H9 (cell line): ENCODE data around the gene CSRNP3. TPM values are rescaled to one million over a fixed set of nuclear protein-coding genes. Genes with fewer than 3 reads are reported as not detected.

Experiments
- DNase-seq: peaks from one replicate; pipeline ENCODE4 v3.0.0-alpha.2; 2017
- H2AFZ ChIP-seq: one replicate; pipeline ENCODE4 v1.6.1; 2013; ENCODE audit warnings: mild to moderate bottlenecking, low read length, control low read depth, moderate library complexity
- H2AK5ac ChIP-seq: 2 replicates; pipeline ENCODE4 v1.6.1; 2013; ENCODE audit warnings: low read length, control low read depth, mixed read lengths; ENCODE audit not compliant: insufficient read length
- H2BK120ac ChIP-seq: one replicate; pipeline ENCODE4 v1.6.1; 2013; ENCODE audit warnings: low read depth, mild to moderate bottlenecking, low read length, control low read depth, inconsistent platforms; ENCODE audit not compliant: poor library complexity, severe bottlenecking
- H2BK12ac ChIP-seq: 2 replicates; pipeline ENCODE4 v1.6.1; 2013; ENCODE audit warnings: low read length, control low read depth, mixed read lengths, low read depth; ENCODE audit not compliant: insufficient read length
- H2BK15ac ChIP-seq: 2 replicates; pipeline ENCODE4 v1.6.1; 2013; ENCODE audit warnings: low read depth, low read length, control low read depth
- H2BK20ac ChIP-seq: one replicate; pipeline ENCODE4 v1.6.1; 2013; ENCODE audit warnings: low read depth, mild to moderate bottlenecking, low read length, control low read depth, inconsistent platforms; ENCODE audit not compliant: poor library complexity, severe bottlenecking
- H2BK5ac ChIP-seq: 2 replicates; pipeline ENCODE4 v1.6.1; 2013; ENCODE audit warnings: low read length, control low read depth, mixed read lengths; ENCODE audit not compliant: insufficient read length
- H3K14ac ChIP-seq: 2 replicates; pipeline ENCODE4 v1.6.1; 2013; ENCODE audit warnings: low read length, control low read depth; ENCODE audit not compliant: insufficient read depth
- H3K18ac ChIP-seq: 2 replicates; pipeline ENCODE4 v1.6.1; 2013; ENCODE audit warnings: low read depth, mild to moderate bottlenecking, mixed read lengths, low read length, control low read depth; ENCODE audit not compliant: insufficient read length
- H3K23ac ChIP-seq: 2 replicates; pipeline ENCODE4 v1.6.1; 2013; ENCODE audit warnings: low read length, control low read depth, mixed read lengths, low read depth; ENCODE audit not compliant: insufficient read length
- H3K23me2 ChIP-seq: 2 replicates; pipeline ENCODE4 v1.6.1; 2013; ENCODE audit warnings: low read depth, mild to moderate bottlenecking, mixed read lengths, low read length, control low read depth; ENCODE audit not compliant: insufficient read length, poor library complexity, severe bottlenecking
- H3K27ac ChIP-seq: 2 replicates; pipeline ENCODE4 v1.5.1; 2013; ENCODE audit warnings: low read length, control low read depth, mixed read lengths, low read depth; ENCODE audit not compliant: insufficient read length
- H3K27me3 ChIP-seq: 2 replicates; pipeline ENCODE4 v1.6.1; 2013; ENCODE audit warnings: low read length, control low read depth, inconsistent platforms; ENCODE audit not compliant: insufficient read depth
- H3K4ac ChIP-seq: 2 replicates; pipeline ENCODE4 v1.6.1; 2013; ENCODE audit warnings: low read depth, mild to moderate bottlenecking, control low read depth, inconsistent platforms, low read length, moderate library complexity
- H3K4me1 ChIP-seq: 2 replicates; pipeline ENCODE4 v1.6.1; 2013; ENCODE audit warnings: low read length, control low read depth, inconsistent platforms; ENCODE audit not compliant: insufficient read depth
- H3K4me2 ChIP-seq: 2 replicates; pipeline ENCODE4 v1.6.1; 2013; ENCODE audit warnings: low read length, control low read depth, mixed read lengths; ENCODE audit not compliant: insufficient read length, insufficient read depth
- H3K56ac ChIP-seq: 2 replicates; pipeline ENCODE4 v1.6.1; 2013; ENCODE audit warnings: low read depth, mild to moderate bottlenecking, mixed read lengths, low read length, control low read depth; ENCODE audit not compliant: insufficient read length
- H3K79me1 ChIP-seq: 2 replicates; pipeline ENCODE4 v1.6.1; 2013; ENCODE audit warnings: low read depth, mild to moderate bottlenecking, moderate library complexity, low read length, control low read depth, inconsistent platforms; ENCODE audit not compliant: insufficient read depth, poor library complexity, severe bottlenecking
- H3K79me2 ChIP-seq: 2 replicates; pipeline ENCODE4 v1.6.1; 2013; ENCODE audit warnings: low read length, control low read depth, inconsistent platforms; ENCODE audit not compliant: insufficient read depth
- H3K9ac ChIP-seq: 2 replicates; pipeline ENCODE4 v1.6.1; 2013; ENCODE audit warnings: low read length, control low read depth, mixed read lengths; ENCODE audit not compliant: insufficient read length; ENCODE audit errors: extremely low read depth
- H3K9me3 ChIP-seq: one replicate; pipeline ENCODE4 v1.6.1; 2013; ENCODE audit warnings: low read depth, low read length, inconsistent platforms; ENCODE audit not compliant: control insufficient read depth
- H3T11ph ChIP-seq: one replicate; pipeline ENCODE4 v1.6.1; 2013; ENCODE audit warnings: mild to moderate bottlenecking, low read length, control low read depth, inconsistent platforms
- H4K20me1 ChIP-seq: one replicate; pipeline ENCODE4 v1.6.1; 2013; ENCODE audit not compliant: control insufficient read depth, insufficient read length, insufficient read depth
- H4K5ac ChIP-seq: 2 replicates; pipeline ENCODE4 v1.6.1; 2013; ENCODE audit warnings: low read depth, mild to moderate bottlenecking, mixed read lengths, low read length, control low read depth; ENCODE audit not compliant: insufficient read length
- H4K8ac ChIP-seq: replicated peaks from 2 replicates; pipeline ENCODE4 v1.6.1; 2013; ENCODE audit warnings: low read length, control low read depth, mixed read lengths, low read depth; ENCODE audit not compliant: insufficient read length
- H4K91ac ChIP-seq: 2 replicates; pipeline ENCODE4 v1.6.1; 2013; ENCODE audit warnings: low read depth, mild to moderate bottlenecking, moderate library complexity, mixed read lengths, low read length, control low read depth; ENCODE audit not compliant: insufficient read length
- H3K27ac Mint-ChIP-seq, 3 experiments: 2 replicates in 2 of 3; 3 replicates in 1 of 3; pipeline ENCODE4 v1.8.0; 2020 to 2021; ENCODE audit warnings: mixed read lengths in 3 of 3, mild to moderate bottlenecking in 1 of 3, moderate library complexity in 1 of 3
- H3K27me3 Mint-ChIP-seq: 2 replicates; pipeline ENCODE4 v1.8.0; 2021; ENCODE audit warnings: low read depth, mild to moderate bottlenecking, moderate library complexity, mixed read lengths
- H3K36me3 Mint-ChIP-seq, 3 experiments: 2 replicates in 2 of 3; 3 replicates in 1 of 3; pipeline ENCODE4 v1.8.0; 2020 to 2021; ENCODE audit warnings: low read depth in 3 of 3, mixed read lengths in 3 of 3; ENCODE audit not compliant: insufficient read depth in 1 of 3
- H3K4me1 Mint-ChIP-seq, 2 experiments: 2 replicates each; pipeline ENCODE4 v1.8.0; 2020; ENCODE audit warnings: mixed read lengths in 2 of 2
- H3K4me3 Mint-ChIP-seq, 2 experiments: 2 replicates in 1 of 2; 3 replicates in 1 of 2; pipeline ENCODE4 v1.8.0; 2020 to 2021; ENCODE audit warnings: mild to moderate bottlenecking in 2 of 2, mixed read lengths in 2 of 2, moderate library complexity in 1 of 2
- H3K9me3 Mint-ChIP-seq, 2 experiments: 2 replicates in 1 of 2; 3 replicates in 1 of 2; pipeline ENCODE4 v1.8.0; 2020; ENCODE audit warnings: mild to moderate bottlenecking in 2 of 2, mixed read lengths in 2 of 2, moderate library complexity in 1 of 2
- total RNA-seq: library from RNA; stranded (reverse); gene quantifications from 2 replicates; pipeline ENCODE4 v1.2.1, GENCODE V29; 2021
- TF ChIP-seq, protein P1 (sequence below): fragments of 200-600 bp; sonication (generic); conservative IDR thresholded peaks from 3 replicates; pipeline ENCODE4 v1.8.0; 2021; ENCODE audit warnings: antibody characterized with exemption, mild to moderate bottlenecking

CSRNP3 gene
- total RNA-seq, 1 experiment from 2014 or later, result 3.6 TPM

DNA sequence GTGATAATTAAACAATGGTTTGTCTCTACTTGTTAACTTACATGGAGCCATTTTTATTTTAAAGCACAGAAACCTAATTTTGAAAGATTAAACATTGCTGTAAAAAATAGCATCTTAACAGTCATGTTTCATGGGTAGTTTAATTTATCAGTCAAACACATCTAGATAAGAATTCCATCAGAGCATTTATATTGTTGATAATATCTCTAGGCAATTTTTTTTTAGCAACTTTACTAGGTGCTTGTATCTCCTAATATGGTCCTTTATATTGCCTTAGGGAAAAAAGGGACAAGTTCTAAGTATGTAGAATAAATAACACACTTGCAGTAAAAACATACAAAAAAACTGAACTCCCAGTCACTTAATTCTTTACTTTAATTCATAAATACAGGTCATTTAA lies 863 bp downstream of the CSRNP3 start:
- no peak overlapping the region for H2BK120ac ChIP-seq
- Mint-ChIP-seq H3K4me1 (peaks cover 35 to 37% of the 10 kb centered on the region in 2 experiments), H3K36me3 (no peaks in the 10 kb centered on the region), H3K27ac (peak overlapping the region in 2 of 3 experiments; percentile 87 to 88; a peak in 4 of 7 replicates), H3K4me3 (peak overlapping the region; percentile 76 to 89), H3K9me3 (no peaks in the 10 kb centered on the region), H3K27me3 (no peaks in the 10 kb centered on the region)
- peak overlapping the region; percentile 3 for H3K9ac ChIP-seq
- H3K9me3 ChIP-seq, result no peaks in the 10 kb centered on the region
- H3K14ac ChIP-seq, result no peak overlapping the region
- no peaks in the 10 kb centered on the region for H3K23me2 ChIP-seq
- H2BK12ac ChIP-seq, result no peak overlapping the region
- H3K23ac ChIP-seq, result no peak overlapping the region
- H2AK5ac ChIP-seq, result no peak overlapping the region
- no peaks in the 10 kb centered on the region for H3K79me1 ChIP-seq
- peak overlapping the region; percentile 29 for H3K4me2 ChIP-seq
- H3K18ac ChIP-seq, result no peak overlapping the region
- no peak overlapping the region for H3T11ph ChIP-seq
- no peak overlapping the region for H4K91ac ChIP-seq
- TF ChIP-seq, protein P1, sequence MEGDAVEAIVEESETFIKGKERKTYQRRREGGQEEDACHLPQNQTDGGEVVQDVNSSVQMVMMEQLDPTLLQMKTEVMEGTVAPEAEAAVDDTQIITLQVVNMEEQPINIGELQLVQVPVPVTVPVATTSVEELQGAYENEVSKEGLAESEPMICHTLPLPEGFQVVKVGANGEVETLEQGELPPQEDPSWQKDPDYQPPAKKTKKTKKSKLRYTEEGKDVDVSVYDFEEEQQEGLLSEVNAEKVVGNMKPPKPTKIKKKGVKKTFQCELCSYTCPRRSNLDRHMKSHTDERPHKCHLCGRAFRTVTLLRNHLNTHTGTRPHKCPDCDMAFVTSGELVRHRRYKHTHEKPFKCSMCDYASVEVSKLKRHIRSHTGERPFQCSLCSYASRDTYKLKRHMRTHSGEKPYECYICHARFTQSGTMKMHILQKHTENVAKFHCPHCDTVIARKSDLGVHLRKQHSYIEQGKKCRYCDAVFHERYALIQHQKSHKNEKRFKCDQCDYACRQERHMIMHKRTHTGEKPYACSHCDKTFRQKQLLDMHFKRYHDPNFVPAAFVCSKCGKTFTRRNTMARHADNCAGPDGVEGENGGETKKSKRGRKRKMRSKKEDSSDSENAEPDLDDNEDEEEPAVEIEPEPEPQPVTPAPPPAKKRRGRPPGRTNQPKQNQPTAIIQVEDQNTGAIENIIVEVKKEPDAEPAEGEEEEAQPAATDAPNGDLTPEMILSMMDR, result no peak
- no peak overlapping the region for H2BK5ac ChIP-seq
- H3K4me1 ChIP-seq, result no peaks in the 10 kb centered on the region
- H4K8ac ChIP-seq, result no peak overlapping the region
- no peaks in the 10 kb centered on the region for H3K27me3 ChIP-seq
- H2AFZ ChIP-seq, result no peak overlapping the region
- no peak overlapping the region for H4K5ac ChIP-seq
- no peak overlapping the region for H2BK20ac ChIP-seq
- H3K4ac ChIP-seq, result no peak overlapping the region
- DNase-seq, result no peak
- no peaks in the 10 kb centered on the region; the same call in 1 of the 2 replicates for H3K79me2 ChIP-seq
- no peak overlapping the region for H3K56ac ChIP-seq
- H3K27ac ChIP-seq, result no peak overlapping the region
- H2BK15ac ChIP-seq, result no peak overlapping the region
- H4K20me1 ChIP-seq, result no peaks in the 10 kb centered on the region
